PC-9 (cell line): ENCODE measurements around the gene KLRG1.

Experiments
- EZH2 ChIP-seq: fragments of 200-600 bp; sonication (generic); IDR thresholded peaks from 2 replicates; pipeline ENCODE4 v1.8.0; 2017; ENCODE audit warnings: antibody characterized with exemption, low read depth
- TF ChIP-seq, protein P1 (sequence below): fragments of 200-600 bp; sonication (generic); conservative IDR thresholded peaks from 2 replicates; pipeline ENCODE4 v1.6.1; 2017; ENCODE audit warnings: mixed run types, antibody characterized with exemption, mild to moderate bottlenecking, moderate library complexity

DNA sequence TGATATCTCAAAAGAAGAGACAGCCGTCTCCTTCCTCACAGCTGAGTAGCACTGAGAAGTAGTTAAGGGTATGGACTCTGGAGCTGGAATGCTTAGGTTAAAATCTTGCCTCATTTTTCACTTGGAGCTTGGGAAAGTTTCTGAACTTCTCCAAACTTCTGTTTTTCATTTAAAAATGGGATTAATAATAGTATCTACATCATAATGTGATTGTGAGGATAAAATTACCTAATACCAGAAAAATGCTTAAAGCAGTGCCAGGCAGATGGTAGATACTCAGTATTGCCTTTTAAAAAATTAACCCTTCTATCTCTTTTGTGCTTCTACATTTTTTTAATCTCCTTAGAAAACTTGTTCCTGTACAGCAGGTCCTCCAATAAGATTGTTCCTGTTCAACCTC lies 63.3 kb downstream of the KLRG1 start:
- TF ChIP-seq, protein P1, sequence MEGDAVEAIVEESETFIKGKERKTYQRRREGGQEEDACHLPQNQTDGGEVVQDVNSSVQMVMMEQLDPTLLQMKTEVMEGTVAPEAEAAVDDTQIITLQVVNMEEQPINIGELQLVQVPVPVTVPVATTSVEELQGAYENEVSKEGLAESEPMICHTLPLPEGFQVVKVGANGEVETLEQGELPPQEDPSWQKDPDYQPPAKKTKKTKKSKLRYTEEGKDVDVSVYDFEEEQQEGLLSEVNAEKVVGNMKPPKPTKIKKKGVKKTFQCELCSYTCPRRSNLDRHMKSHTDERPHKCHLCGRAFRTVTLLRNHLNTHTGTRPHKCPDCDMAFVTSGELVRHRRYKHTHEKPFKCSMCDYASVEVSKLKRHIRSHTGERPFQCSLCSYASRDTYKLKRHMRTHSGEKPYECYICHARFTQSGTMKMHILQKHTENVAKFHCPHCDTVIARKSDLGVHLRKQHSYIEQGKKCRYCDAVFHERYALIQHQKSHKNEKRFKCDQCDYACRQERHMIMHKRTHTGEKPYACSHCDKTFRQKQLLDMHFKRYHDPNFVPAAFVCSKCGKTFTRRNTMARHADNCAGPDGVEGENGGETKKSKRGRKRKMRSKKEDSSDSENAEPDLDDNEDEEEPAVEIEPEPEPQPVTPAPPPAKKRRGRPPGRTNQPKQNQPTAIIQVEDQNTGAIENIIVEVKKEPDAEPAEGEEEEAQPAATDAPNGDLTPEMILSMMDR = no peak
- TF ChIP-seq EZH2 = no peak
